Measurements from ENCODE around the gene SPOP. TPM values are rescaled to one million over a fixed set of nuclear protein-coding genes. Genes with fewer than 3 reads are reported as not detected.

Gene SPOP
- total RNA-seq, 1 donor from 2014 or later = 81.8 TPM

- TF ChIP-seq CTCF (IDR thresholded peaks at IDR 0.05) = no peak
- no peaks in the 10 kb centered on the region for H3K27me3 ChIP-seq (ENCODE audit: low read depth)
- H3K27ac ChIP-seq = no peak overlapping the region
- DNase-seq (no peak), ATAC-seq (no peak)
- no peaks in the 10 kb centered on the region for H3K9me3 ChIP-seq
- peaks cover 6% of the 10 kb centered on the region for H3K36me3 ChIP-seq
- H3K4me3 ChIP-seq = no peak overlapping the region
- intact Hi-C loops (cut with DNase I) = no loop called here
- peaks cover 72% of the 10 kb centered on the region for H3K4me1 ChIP-seq
These were observed 47.6 kb downstream of the SPOP start for GRCh38 chr17:49630113-49630900.

GRCh38 chr17:49629447-49629846 lies 48.5 kb downstream of the SPOP start:
- Histone ChIP-seq H3K9me3 (no peaks in the 10 kb centered on the region), H3K27me3 (ENCODE audit: low read depth) (no peaks in the 10 kb centered on the region), H3K4me1 (peaks cover 73% of the 10 kb centered on the region), H3K27ac (no peak overlapping the region), H3K36me3 (peaks cover 8% of the 10 kb centered on the region), H3K4me3 (no peak overlapping the region)
- no peak for DNase-seq
- no peak for TF ChIP-seq CTCF (IDR thresholded peaks at IDR 0.05)
- no peak for ATAC-seq
- intact Hi-C loops (cut with DNase I) = no loop called here

- H3K27me3 ChIP-seq (ENCODE audit: low read depth) = no peaks in the 10 kb centered on the region
- no peak for TF ChIP-seq CTCF (IDR thresholded peaks at IDR 0.05)
- no peak overlapping the region for H3K27ac ChIP-seq
- intact Hi-C loops (cut with DNase I) = no loop called here
- ATAC-seq (no peak), DNase-seq (no peak)
- peaks cover 49% of the 10 kb centered on the region for H3K4me1 ChIP-seq
- peaks cover 40% of the 10 kb centered on the region for H3K36me3 ChIP-seq
- no peaks in the 10 kb centered on the region for H3K9me3 ChIP-seq
- H3K4me3 ChIP-seq = no peak overlapping the region
These were observed 53.0 kb downstream of the SPOP start for GRCh38 chr17:49624896-49625295.

- H3K36me3 ChIP-seq = peaks cover 66% of the 10 kb centered on the region
- intact Hi-C loops (cut with DNase I) = no loop called here
- no peak overlapping the region for H3K27ac ChIP-seq
- no peaks in the 10 kb centered on the region for H3K27me3 ChIP-seq (ENCODE audit: low read depth)
- no peaks in the 10 kb centered on the region for H3K9me3 ChIP-seq
- H3K4me3 ChIP-seq = no peak overlapping the region
- H3K4me1 ChIP-seq = peaks cover 33% of the 10 kb centered on the region
- no peak for ATAC-seq
- DNase-seq = no peak
- no peak for TF ChIP-seq CTCF (IDR thresholded peaks at IDR 0.05)
These were observed 55.9 kb downstream of the SPOP start for GRCh38 chr17:49621946-49622529.

- H3K27me3 ChIP-seq (ENCODE audit: low read depth) = no peaks in the 10 kb centered on the region
- H3K9me3 ChIP-seq = no peaks in the 10 kb centered on the region
- DNase-seq (no peak), ATAC-seq (no peak)
- peaks cover 71% of the 10 kb centered on the region for H3K36me3 ChIP-seq
- no peak overlapping the region for H3K27ac ChIP-seq
- intact Hi-C loops (cut with DNase I) = no loop called here
- peaks cover 39% of the 10 kb centered on the region for H3K4me1 ChIP-seq
- H3K4me3 ChIP-seq = no peak overlapping the region
- no peak for TF ChIP-seq CTCF (IDR thresholded peaks at IDR 0.05)
These were observed 56.5 kb downstream of the SPOP start for GRCh38 chr17:49621420-49621819.
